ENCODE measurements around the gene OVOL1. TPM values are rescaled to one million over a fixed set of nuclear protein-coding genes. Genes with fewer than 3 reads are reported as not detected.

The OVOL1 gene
- total RNA-seq, 1 donor from 2014 or later: not detected

DNA sequence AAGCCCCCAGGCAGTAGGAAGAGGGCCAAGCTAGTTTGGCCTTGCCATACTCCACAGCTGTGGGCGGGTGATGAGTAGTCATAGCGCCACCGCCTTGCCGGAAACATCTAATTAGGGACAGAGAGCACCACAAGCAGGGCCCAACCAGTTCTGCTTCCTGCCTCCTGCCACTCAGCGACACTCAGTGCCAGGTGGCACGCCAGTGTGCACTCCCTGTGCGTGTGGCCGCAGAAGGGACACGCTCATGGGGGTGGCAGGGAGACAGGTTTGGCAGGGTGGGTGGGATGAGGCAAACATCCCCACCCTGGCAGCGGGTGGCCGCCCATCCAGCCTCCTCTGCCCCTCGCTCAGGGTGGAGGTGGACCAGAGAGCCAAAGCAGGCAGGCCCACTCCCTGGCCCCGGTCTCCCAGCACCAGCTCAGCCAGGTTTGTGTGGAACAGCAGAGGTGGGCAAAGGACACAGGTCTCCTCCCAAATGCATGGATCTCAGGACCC, 4.9 kb downstream of the OVOL1 start:
- DNase-seq (ENCODE audit: low read depth, low spot score): no peak

DNA sequence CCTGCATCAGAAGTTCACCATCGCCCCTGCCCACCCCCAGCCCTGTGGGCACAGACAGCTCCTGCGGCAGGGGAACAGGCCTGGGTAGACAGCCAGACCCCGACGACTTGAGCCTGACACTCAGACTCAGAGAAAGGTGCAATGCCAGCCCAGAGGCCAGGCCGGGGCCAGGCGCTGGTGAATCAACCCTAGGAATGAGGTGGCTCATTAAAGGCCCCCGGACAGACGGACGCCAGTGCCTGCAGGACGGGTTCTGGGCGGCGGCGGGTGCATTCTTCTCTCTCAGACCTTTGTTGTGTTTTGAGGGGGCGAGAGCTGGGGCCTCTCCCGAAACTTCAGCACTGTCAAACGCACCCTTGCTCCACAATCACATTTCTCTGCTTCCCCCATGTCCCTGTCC, 5.6 kb downstream of the OVOL1 start:
- no peak for DNase-seq (ENCODE audit: low read depth, low spot score)

DNA sequence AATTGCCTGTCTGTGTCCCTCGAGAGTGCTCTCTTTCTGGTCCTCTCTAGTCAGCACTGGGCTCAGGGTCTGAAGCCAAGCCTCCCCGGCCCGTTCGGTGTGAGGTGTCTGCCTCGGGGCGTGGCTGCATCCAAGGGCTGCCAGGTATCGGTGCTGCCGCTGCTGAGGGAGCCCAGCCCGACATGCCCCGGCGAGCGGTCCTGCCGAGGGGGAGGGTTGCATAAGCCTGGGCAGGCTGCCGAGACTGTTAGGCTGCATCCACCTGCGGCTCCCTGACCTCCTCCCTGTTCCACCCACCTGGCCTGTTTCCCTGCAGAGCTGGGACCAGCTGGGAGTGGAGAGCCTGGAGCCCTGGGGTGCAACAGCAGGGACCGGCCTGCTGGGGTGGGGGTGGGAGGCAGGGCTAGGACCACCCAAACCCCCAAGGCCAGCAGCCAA, 6.3 kb downstream of the OVOL1 start:
- no peak for DNase-seq (ENCODE audit: low read depth, low spot score)

DNA sequence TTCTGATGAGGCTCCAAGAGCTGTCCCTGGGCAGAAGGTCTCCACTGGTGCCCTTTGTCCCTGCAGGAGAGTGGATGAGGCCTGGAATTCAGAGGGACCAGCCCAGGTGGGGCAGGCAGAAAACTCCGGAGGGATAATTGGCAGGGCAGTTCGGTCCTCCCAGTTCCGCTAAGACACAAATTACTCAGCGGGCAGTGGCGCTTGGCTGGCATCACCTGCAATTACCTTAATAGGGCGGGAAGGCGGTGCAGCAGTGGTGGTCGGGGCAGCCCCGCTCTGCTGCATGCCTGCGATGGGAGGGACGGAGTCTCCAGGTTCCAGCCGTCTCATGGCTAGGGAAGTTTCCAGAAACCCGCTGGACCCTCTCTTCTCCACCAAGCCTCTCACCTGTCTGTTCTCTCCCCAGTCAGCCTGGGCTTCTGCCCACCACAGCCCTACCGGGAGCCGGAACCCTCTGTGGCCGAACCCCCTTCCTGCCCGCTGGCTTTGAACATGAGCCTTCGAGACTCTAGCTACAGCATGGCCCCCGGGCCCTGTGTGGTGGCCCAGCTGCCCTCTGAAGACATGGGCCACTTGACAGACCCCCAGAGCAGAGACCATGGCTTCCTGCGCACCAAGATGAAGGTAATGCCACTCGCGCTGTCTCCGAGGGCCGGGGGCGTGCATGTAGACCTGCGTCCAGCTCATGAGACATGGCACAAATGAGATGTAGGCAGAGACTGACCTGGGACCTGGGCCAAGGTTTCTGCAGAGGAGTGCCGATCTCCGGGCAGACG, 7.0 kb downstream of the OVOL1 start:
- no peak for DNase-seq (ENCODE audit: low read depth, low spot score)

DNA sequence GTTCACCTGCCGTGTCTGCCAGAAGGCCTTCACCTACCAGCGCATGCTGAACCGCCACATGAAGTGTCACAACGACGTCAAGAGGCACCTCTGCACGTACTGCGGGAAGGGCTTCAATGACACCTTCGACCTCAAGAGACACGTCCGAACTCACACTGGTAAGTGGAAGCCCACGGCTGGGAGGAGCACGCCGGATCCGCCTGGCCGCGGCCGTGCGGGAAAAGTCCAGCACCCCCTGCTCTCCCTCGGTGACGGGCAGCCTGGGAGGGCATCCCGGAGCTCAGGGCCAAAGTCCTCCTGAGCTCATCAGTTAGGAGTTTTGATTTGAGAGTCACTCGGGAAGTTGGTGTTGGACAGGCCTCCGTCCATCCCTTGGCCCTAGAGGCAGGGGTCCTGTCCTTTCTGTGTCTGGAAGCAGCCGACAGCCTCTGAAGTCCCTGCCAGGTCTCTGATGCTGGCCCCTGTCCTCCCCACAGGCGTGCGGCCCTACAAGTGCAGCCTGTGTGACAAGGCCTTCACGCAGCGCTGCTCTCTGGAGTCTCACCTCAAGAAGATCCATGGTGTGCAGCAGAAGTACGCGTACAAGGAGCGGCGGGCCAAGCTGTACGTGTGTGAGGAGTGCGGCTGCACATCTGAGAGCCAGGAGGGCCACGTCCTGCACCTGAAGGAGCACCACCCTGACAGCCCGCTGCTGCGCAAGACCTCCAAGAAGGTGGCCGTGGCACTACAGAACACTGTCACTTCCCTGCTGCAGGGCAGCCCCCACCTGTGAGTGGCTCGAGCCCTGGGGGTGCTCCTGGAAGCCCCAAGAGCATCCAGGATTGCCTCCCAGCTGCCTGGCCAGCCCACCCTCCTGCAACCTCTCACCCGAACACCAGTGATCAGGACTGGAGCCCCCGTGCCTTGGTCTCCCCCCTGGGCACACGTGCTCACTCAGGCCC, 8.0 kb downstream of the OVOL1 start:
- DNase-seq (ENCODE audit: low read depth, low spot score): no peak

DNA sequence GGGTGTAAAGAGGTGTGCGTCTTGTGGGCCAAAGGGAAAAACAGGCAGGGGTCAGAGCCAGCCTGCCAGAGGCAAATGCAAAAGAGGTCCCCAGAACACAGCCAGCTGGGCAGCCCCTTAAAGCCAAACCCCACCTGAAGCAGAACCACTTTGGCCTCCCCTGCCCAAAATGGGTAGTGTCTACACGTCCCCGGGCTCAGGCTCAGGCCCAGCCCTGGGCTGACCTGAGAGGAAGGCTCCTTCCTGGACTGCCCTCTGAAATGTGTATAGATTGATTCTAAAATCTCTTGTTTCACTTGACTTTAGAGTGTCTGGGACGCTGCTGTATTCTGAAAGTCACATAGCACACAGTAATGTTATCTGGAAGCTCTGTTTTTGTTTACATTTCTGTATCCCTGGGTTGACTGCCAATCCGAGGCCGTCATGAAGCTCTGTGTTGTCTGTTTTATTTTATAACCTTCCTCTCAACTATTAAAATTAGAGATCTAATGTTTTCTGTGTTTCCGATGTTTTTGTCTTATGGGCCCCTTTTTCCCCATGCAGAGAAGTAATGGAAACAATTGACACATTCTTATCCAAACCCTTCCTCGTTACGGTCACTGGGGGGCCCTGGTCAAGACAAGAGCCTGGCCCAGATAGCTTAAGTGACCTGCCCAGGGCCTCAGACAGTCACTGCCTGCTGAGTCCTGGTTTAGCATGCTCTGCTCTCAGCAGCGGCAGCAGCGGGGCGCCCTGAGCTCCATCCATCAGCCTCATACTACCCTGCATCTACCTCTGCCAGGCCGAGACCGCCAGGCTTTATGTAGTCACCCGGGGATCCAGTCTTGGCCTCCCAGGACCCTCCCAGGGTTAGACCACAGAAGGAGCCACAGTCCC, 10.1 kb downstream of the OVOL1 start:
- DNase-seq (ENCODE audit: low read depth, low spot score): no peak

DNA sequence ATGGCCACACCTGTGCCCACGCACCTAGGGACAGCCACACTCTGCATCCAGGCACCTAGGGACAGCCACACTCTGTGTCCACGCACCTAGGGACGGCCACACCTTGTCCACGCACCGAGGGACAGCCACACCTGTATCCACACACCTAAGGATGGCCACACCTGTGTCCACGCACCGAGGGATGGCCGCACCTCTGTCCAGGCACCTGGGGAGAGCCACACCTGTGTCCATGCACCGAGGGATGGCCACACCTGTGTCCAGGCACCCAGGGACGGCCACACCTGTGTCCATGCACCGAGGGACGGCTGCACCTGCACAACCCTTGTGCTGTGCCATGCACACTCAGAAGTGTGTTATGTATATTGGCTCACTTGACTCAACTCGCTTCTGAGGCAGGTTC, 10.8 kb downstream of the OVOL1 start:
- DNase-seq (ENCODE audit: low read depth, low spot score): no peak

DNA sequence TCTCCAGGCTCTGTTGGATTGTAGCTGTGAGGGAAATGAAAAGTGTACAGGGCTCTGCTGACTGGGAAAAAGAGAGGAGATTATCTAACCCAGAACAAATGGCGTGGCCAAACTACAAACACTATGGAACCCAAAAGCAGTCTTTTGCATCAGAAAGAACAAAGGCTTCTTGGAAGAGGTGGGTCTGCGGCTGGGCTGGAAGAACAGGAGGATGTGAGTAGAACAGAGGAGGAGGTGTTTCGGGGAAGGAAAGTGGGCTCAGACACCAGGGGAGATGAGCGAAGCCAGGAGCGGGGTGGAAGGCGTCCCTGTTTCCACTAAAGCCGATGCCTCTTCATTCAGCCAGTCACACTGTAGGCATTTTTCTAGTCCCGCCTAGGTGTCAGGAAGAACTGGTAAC, 12.0 kb downstream of the OVOL1 start:
- no peak for DNase-seq (ENCODE audit: low read depth, low spot score)

DNA sequence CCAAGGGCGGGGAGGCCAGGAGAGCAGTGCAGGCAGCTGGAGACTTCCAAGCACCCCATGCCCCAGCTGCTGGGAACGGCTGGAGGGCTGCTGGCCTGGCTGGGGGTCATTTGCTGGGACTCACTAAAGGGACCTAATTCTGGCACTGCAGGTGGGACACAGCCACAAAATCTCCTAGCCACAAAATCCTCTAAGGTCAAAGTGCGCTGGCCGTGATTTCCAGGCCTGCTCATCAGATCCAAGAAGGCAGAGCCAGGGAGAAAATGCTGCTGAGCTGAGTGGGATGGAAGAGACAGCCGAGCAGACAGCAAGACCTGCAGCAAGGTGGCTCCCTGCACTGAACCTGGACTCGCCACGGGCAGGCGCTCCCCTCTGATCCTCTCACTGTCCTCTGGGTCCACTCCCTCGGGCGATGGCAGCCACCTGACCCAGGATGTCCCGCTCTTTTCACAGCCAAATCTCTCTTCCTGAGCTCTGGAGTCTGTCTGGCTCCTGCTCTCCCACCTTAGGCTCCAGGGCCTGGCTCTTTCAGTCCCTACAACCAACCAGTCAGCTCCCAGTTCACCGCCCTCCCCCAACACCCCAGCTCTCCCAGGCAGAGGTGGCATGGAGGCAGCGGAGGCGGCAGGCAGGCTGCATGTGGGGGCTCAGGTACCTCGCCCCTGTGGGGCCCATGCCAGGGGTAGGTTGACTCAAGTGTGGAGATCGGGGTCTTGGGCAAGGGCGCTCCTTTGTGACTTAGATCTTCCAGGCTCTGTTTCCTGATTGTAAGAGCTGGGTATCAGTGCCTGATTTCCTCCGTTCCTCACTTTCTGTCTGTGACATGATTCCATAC, 14.5 kb downstream of the OVOL1 start:
- no peak for DNase-seq (ENCODE audit: low read depth, low spot score)

DNA sequence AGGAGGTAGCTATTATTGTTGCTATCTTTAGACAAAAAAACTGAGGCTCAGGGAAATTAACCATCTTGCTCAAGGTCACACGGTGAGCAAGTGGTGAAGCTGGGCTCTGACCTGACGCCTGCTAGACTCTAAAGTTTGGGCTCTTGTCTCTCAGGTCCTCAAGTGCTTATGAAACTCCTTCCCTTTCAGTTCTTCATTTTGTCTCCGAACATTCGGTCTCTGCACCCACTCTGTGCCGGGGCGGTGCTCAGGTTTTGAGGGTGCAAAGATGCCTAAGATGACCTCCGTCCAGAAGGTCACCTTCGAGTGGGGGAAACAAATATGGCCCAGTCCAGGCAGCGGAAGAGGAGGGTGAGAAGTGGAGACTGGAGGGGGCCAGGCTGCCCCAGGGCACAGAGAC, 16.0 kb downstream of the OVOL1 start:
- DNase-seq (ENCODE audit: low read depth, low spot score): no peak

DNA sequence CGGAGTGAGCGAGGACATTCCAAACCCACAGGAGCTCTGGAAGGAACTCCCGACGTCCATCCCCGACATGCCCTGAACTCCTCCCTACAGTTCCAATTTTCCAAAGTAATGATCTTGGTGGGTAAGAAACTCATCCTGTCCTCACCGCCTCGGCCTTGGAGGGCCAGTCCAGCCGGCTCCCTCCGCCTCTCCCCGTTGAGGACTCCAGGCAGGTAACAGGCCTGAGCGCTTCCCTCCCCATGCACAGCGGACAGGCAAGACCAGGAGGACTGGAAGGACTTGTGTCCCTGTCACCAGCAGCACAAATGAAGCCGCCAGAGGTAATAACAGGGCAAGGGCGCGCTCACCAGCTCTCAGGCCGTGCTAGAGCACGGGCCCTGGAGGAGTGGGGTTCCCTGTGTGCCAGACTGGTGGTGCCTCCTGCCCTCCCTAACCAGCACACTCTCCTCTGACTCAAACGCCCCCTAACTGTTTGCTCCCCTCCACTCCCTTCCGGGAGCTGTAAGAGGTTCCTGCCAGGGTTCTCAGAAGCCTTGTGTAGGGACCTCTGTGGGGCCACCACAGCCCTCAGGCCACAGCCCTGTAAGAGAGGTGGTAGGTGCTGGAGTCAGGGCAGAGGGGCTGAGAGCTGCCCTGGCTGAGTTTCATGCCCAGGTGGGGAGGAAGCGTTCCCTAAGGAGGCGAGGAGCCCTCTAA, 17.1 kb downstream of the OVOL1 start:
- no peak for DNase-seq (ENCODE audit: low read depth, low spot score)

DNA sequence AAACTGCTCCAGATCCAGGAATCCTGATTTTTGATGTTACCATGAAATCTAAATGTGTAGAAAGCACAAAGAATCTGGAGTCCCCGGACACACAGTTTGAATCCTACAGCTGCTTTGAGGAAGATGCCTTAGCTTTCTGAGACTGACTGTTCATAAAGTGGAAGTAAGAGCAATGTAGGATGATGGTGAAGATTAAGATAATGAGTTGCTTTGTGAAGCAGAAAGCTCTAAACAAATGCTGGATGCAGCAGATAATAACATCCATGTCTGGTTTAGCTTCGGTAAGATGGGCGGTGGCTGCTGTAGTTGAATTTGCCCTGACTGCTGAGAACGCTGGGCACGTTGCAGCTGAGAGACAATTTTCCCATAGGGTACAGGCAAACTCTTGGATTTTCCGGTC, 20.1 kb downstream of the OVOL1 start:
- no peak for DNase-seq (ENCODE audit: low read depth, low spot score)

DNA sequence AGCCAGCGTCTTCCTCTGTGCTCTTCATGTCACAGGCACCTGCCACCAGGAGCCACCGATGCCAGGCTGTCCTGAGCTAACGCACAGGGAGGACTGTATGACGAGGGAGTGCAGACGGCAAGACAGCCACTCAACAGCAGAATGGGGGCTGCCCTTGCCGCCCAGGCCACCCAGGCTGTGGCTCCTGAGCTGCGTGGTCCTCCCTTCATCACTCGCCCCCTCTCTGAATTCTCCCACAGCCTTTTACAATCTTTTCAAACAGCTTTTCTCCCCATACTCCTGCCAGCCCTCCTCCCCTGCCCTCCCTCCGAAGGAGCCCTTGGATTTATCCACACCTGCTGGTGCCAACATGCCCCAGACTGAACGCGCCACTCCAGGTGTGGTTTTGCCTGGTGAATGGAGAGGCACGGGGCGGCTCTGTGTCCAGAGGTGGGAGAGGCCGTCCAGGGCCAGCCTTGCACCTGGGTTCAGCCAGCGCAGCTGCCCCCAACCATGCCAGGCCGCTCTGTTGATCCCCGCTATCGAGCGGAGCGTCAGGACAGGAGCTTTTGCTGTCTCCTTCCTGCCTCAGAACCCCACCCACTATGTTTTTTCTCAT, 22.0 kb downstream of the OVOL1 start:
- no peak for DNase-seq (ENCODE audit: low read depth, low spot score)

DNA sequence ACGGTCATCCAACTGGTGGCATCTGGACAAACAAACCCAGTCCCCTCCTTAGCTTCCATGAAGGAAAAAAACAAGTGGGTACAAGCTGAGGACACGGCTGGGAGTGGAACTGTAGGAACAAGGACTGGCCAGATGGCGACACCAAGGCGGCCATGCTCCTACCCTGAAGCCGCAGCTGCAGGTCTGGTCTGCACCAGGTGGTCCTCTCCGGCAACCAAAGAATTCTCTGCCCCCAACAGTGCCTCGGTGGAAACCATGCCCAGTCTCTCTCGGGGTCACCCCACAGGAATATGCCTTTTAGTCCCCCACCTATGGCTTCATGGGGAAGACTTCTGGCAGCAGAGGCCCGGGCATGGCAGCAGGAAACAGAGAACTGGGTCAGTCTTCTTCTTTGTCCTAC, 22.6 kb downstream of the OVOL1 start:
- DNase-seq (ENCODE audit: low read depth, low spot score): no peak

DNA sequence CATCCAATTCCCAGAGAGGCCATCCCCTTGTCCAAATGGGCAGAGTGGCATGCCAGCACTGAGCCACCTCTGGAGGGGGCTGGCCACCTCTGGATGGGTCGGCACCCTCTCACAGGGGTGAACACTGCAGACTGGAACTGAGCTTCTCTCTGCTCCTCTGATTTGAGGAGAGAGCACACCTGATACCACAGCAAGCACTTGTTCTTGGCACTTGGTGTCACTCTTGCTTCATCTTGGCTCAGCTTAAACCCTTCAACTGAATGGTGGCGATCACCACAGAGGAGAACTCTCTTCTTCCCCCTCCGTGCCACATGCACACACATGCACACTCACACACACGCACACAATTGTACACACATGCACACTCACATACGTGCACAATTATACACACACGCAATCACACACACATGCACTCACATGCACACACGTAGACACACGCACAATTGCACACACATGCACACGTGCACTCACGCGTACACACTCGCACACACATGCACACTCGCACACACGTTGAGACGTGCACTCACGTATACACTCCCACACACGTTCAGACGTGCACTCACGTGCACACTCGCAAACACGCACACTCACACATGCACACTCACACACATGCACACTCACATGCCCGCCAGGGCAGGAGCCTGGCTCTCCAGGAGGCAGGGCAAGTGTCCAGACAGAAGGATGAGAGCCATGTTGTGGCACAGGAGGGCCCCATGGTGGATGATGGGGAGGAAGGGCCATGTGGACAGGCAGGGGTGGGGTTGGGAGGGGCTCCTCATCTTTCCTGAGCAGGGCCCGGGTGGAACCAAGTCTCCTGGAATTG, 23.4 kb downstream of the OVOL1 start:
- no peak for DNase-seq (ENCODE audit: low read depth, low spot score)

DNA sequence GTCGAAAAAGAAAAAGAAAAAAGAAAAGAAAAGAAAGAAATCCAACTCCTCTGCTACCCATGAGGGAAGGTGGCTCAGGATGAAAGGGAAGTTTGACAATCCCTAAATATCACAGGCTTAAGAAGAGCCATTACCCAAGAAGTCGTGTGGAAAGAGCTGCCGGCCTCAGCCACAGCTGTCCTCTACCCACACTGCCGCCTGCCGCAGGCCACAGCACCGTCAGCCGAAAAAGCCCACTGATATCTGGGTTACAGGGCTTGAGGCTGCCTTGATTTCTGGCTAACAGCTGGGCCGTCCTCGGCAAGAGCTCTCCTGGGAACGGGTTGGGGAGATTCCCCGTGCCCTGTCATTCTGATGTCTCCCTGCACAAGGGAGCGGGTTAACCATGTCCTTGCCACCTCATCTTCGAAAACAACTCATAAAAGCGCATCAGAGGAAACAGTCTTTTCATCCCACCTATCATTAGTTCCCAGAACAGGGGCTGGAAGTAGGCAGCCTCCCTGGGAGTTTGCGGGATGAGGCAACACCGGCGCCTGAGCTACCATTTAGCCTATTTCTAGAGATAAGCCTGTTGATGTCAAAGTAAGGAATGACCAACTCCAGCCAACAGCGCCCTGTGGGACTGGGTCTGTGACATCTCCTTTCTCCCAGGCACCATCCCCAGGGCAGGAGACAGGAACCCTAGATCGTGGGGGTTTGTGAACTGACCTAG, 25.1 kb downstream of the OVOL1 start:
- DNase-seq (ENCODE audit: low read depth, low spot score): no peak

DNA sequence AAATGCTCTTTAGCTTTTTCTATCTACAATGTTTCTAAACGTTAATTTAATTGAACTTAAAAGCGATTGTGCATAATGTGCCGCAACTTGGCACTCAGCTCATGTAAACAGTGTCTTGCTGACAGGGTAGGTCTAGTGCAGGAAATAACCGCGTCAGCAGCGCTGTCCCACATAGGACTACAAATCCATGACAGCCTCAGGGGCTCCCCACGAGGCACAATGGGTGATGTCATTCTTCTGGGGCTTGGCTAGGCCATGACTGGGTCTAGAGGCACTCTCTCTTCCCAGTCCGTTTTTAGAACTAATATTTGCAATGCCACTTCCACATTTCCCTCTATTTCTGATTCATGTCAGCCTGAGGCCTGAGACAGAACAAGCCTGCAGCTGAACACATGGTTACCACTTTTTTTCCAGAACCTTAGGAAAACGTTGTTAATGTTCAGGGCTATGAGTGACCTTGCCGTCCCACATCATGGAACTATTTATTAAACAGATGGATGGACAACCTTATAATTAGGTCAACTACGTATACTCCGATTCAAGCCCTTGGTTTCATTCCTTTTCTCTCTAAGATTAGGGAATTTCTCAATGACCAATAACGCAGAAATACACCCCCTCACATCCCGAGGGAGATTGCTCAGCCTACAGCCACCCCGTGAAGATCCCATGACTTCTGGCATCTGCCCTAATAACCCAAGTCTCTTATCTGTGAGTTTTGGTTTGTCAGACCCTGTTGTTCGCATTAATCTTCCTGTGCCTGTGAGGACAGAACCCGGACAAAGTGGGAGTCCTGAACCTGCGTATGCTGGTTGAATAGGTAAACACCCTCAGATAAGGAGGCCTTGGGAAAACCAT, 27.5 kb downstream of the OVOL1 start:
- DNase-seq (ENCODE audit: low read depth, low spot score): peak; percentile 20
